Right cardiac atrium (tissue), 5 donors: ENCODE measurements around the gene APOC3. TPM values are rescaled to one million over a fixed set of nuclear protein-coding genes. Genes with fewer than 3 reads are reported as not detected.

ENCODE experiments used
- ATAC-seq, 2 donors: fragments of 200-7000 bp; cut with Tn5 transposase; one replicate each; pipeline versions ENCODE4 v1.8.0 to v1.9.1; 2020; ENCODE audit warnings: moderate library complexity in 2 of 2, mild to moderate bottlenecking in 1 of 2
- DNase-seq, 3 donors: peaks; one replicate each; pipeline ENCODE4 v3.0.0-alpha.2; 2020
- H3K27ac ChIP-seq: one replicate; pipeline ENCODE4 v1.5.1; 2013; ENCODE audit warnings: mild to moderate bottlenecking, low read length, control low read depth, moderate library complexity
- H3K27me3 ChIP-seq: one replicate; pipeline ENCODE4 v1.6.1; 2013; ENCODE audit not compliant: control insufficient read depth, insufficient read depth
- H3K4me1 ChIP-seq: one replicate; pipeline ENCODE4 v1.6.1; 2013; ENCODE audit warnings: low read length; ENCODE audit not compliant: control insufficient read depth, insufficient read depth
- H3K4me3 ChIP-seq: one replicate; pipeline ENCODE4 v1.5.1; 2013; ENCODE audit warnings: low read length, control low read depth
- H3K9me3 ChIP-seq: one replicate; pipeline ENCODE4 v1.6.1; 2013; ENCODE audit warnings: low read length; ENCODE audit not compliant: control insufficient read depth
- intact Hi-C, 4 donors: fragments of 100-400 bp; cut with DNase I; formaldehyde crosslinking; loops; one replicate each; pipeline versions ENCODE4 v1.11.0 to v1.14.0; 2022 to 2023
- polyA plus RNA-seq: library from polyadenylated mRNA; stranded (reverse); fragments of 200-250 nt; gene quantifications from one replicate; pipeline ENCODE4 v1.2.3, GENCODE V29; 2013
- total RNA-seq, 4 donors: library from RNA; stranded (reverse); fragmentation: NEBNext Ultra II Directional; extraction: Animal tissue kit (Norgen Biotek cat#: 25700); gene quantifications; one replicate each; pipeline ENCODE4 v1.2.1, GENCODE V29; 2021
- donor health status: healthy with polysubstance abuse.
- donor health status: DM: no; HTN: yes; CAD: no.
- donor health status: DM: no; HTN: no; CAD: no.
- donor health status: DM: no; HTN: yes; CAD: no; lungs with severe emphysema.
- donor health status: DM: yes; HTN: yes; CAD: no.

The APOC3 gene
- total and polyA plus RNA-seq, 5 donors, result 0.72 TPM; not detected in 4

DNA sequence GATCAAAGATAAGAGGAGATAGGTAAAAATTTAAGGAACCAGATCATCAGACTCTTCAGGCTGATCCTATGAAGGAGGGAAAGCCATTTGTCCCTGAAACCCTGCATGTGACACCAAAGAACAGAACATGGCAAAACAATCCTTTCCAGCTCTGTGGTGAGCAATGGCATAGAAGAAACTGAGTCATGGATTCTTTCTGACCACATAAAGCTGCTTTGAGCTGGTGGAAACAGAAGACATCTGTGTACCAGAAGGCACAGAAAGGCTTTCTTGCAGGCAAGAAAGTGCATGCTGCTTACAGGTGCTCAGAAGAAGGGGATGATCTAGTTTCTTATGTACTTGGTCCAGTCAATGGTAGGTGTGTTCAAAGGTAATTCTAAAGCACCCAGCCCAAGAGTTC is 52.7 kb downstream of the APOC3 start:
- H3K4me1 ChIP-seq, result no peaks in the 10 kb centered on the region
- DNase-seq, result no peak

More for the DNA sequence above, 52.7 kb downstream of the APOC3 start:
- H3K27me3 ChIP-seq, result no peaks in the 10 kb centered on the region
- H3K4me3 ChIP-seq, result no peak overlapping the region
- intact Hi-C loops, result loop anchor here in 1 of 4 donors (5.0 kb wide), 1 partner anchor 225 kb away; no protein-coding TSS in a partner anchor
- no peak overlapping the region for H3K27ac ChIP-seq
- H3K9me3 ChIP-seq, result no peaks in the 10 kb centered on the region
- no peak for ATAC-seq

Other genes with a start within 250 kb of the APOC3 start
- gene BUD13, start 56.9 kb upstream of the APOC3 start, total RNA-seq, result 1 to 10 TPM; 7.8 to 9.0 (median 8.2) TPM
- gene BUD13, start 56.9 kb upstream of the APOC3 start, polyA plus RNA-seq, result 5.7 TPM
- 10 to 100 TPM; 17.1 to 30.3 (median 23.7) TPM for gene ZPR1, start 41.9 kb upstream of the APOC3 start, total RNA-seq
- gene ZPR1, start 41.9 kb upstream of the APOC3 start, polyA plus RNA-seq, result 9.6 TPM
- not detected for gene APOA5, start 38.0 kb upstream of the APOC3 start, total RNA-seq
- not detected for gene APOA5, start 38.0 kb upstream of the APOC3 start, polyA plus RNA-seq
- not detected for gene APOA4, start 6.6 kb upstream of the APOC3 start, total RNA-seq
- gene APOA4, start 6.6 kb upstream of the APOC3 start, polyA plus RNA-seq, result 0.05 TPM
- gene APOA1, start 7.7 kb downstream of the APOC3 start, total RNA-seq, result 10 to 100 TPM in 1 of 4 donors, 1 to 10 TPM in 3; 5.2 to 13.4 (median 5.9) TPM
- 43.0 TPM for gene APOA1, start 7.7 kb downstream of the APOC3 start, polyA plus RNA-seq